Measurements from ENCODE around the gene LAMC2. TPM values are rescaled to one million over a fixed set of nuclear protein-coding genes. Genes with fewer than 3 reads are reported as not detected.

Gene LAMC2
- total and polyA plus RNA-seq, 9 of the 15 experiments (the other 6 are each of a cell fraction or from before 2014, with no cell fraction given): 0.02 to 0.03 TPM; not detected in 7

- WGBS (ENCODE audit: insufficient coverage, low coverage, missing lambda C conversion rate): 0% methylated on average over 1 of the region's 1 CpG
- CTCF ChIA-PET (ENCODE audit: low intra/inter-chr PET ratio): no interaction called here
- H3K79me2 ChIP-seq (ENCODE audit: control insufficient read depth, insufficient read depth, low read length): no peaks in the 10 kb centered on the region
- H2AFZ ChIP-seq (ENCODE audit: low read depth, low read length): no peak overlapping the region
- DNase-seq (ENCODE audit: extremely low read depth in 1 of 4, low spot score in 3 of 4) (no peak), FAIRE-seq (no peak), ATAC-seq (no peak)
- H3K4me2 ChIP-seq (ENCODE audit: insufficient read depth, low read length): no peak overlapping the region
- in situ Hi-C loops (cut with MboI) (no loop called here), intact Hi-C loops (cut with micrococcal nuclease) (no loop called here)
- no peaks in the 10 kb centered on the region for H4K20me1 ChIP-seq (replicated peaks; ENCODE audit: control insufficient read depth, insufficient read depth, low read length)
- H3K4me3 ChIP-seq: no peak overlapping the region
- no peaks in the 10 kb centered on the region for H3K36me3 ChIP-seq (ENCODE audit: control insufficient read depth, insufficient read depth, low read length)
- H3K9me3 ChIP-seq (replicated peaks; ENCODE audit: control insufficient read depth, insufficient read depth, low read depth, low read length): no peaks in the 10 kb centered on the region
- no peaks in the 10 kb centered on the region for H3K9me1 ChIP-seq (ENCODE audit: control insufficient read depth, insufficient read depth, low read length)
- no TSS peak for BruUV-seq (replicated peaks)
- POLR2A ChIA-PET: interaction anchor here (0.6 kb wide), 1 partner anchor 57 kb away, joined by 3 read pairs; no protein-coding TSS in a partner anchor
- peaks cover 3 to 11% of the 10 kb centered on the region in 2 experiments; a peak in 4 of 5 replicates for H3K27me3 ChIP-seq (ENCODE audit: control insufficient read depth in 2 of 2, insufficient read depth in 2 of 2, low read length in 2 of 2)
- H3K4me1 ChIP-seq (replicated peaks in 1 of 2; ENCODE audit: control insufficient read depth in 2 of 2, insufficient read depth in 2 of 2, low read length in 2 of 2): peaks cover 0 to 7% of the 10 kb centered on the region in 2 experiments; a peak in 2 of 5 replicates
- H3K27ac ChIP-seq (ENCODE audit: extremely low read depth, low read depth, low read length): no peak overlapping the region
- no peak overlapping the region for H3K9ac ChIP-seq (ENCODE audit: insufficient read depth in 1 of 2, low read depth in 2 of 2, low read length in 2 of 2)
- TF ChIP-seq HDAC3 (IDR thresholded peaks at IDR 0.05; ENCODE audit: borderline replicate concordance, partially characterized antibody) (no peak), CBX2 (IDR thresholded peaks at IDR 0.05; ENCODE audit: insufficient read depth, low read length, poor library complexity, severe bottlenecking) (no peak), PTBP1 (IDR thresholded peaks at IDR 0.05; ENCODE audit: low read depth, low read length) (no peak), GTF2B (IDR thresholded peaks at IDR 0.05; ENCODE audit: extremely low read depth, insufficient read length) (no peak), RBM34 (IDR thresholded peaks at IDR 0.05; ENCODE audit: borderline replicate concordance, insufficient read depth, low read length) (no peak), MXD1 (CRISPR knock-in tag; IDR thresholded peaks at IDR 0.05; ENCODE audit: borderline replicate concordance, poor library complexity, severe bottlenecking) (no peak), EP400 (IDR thresholded peaks at IDR 0.05) (no peak), HEY1 (CRISPR knock-in tag; IDR thresholded peaks at IDR 0.05; ENCODE audit: borderline replicate concordance) (no peak), U2AF2 (optimal IDR thresholded peaks at IDR 0.05; ENCODE audit: low read depth, low read length) (no peak), HDAC1 (IDR thresholded peaks at IDR 0.05) (no peak), POLR2AphosphoS5 (IDR thresholded peaks at IDR 0.05; ENCODE audit: control insufficient read depth, insufficient read depth, low read depth, low read length) (no peak)
- TF ChIP-seq, protein P1, sequence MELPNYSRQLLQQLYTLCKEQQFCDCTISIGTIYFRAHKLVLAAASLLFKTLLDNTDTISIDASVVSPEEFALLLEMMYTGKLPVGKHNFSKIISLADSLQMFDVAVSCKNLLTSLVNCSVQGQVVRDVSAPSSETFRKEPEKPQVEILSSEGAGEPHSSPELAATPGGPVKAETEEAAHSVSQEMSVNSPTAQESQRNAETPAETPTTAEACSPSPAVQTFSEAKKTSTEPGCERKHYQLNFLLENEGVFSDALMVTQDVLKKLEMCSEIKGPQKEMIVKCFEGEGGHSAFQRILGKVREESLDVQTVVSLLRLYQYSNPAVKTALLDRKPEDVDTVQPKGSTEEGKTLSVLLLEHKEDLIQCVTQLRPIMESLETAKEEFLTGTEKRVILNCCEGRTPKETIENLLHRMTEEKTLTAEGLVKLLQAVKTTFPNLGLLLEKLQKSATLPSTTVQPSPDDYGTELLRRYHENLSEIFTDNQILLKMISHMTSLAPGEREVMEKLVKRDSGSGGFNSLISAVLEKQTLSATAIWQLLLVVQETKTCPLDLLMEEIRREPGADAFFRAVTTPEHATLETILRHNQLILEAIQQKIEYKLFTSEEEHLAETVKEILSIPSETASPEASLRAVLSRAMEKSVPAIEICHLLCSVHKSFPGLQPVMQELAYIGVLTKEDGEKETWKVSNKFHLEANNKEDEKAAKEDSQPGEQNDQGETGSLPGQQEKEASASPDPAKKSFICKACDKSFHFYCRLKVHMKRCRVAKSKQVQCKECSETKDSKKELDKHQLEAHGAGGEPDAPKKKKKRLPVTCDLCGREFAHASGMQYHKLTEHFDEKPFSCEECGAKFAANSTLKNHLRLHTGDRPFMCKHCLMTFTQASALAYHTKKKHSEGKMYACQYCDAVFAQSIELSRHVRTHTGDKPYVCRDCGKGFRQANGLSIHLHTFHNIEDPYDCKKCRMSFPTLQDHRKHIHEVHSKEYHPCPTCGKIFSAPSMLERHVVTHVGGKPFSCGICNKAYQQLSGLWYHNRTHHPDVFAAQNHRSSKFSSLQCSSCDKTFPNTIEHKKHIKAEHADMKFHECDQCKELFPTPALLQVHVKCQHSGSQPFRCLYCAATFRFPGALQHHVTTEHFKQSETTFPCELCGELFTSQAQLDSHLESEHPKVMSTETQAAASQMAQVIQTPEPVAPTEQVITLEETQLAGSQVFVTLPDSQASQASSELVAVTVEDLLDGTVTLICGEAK (IDR thresholded peaks at IDR 0.05): no peak
- TF ChIP-seq, protein P1 (CRISPR knock-in tag; IDR thresholded peaks at IDR 0.05): no peak
These were observed 21.7 kb upstream of the LAMC2 start for GRCh38 chr1:183164340-183164739.
